Neural cell (in vitro differentiated cells): ENCODE data around the gene TOMM22. TPM values are rescaled to one million over a fixed set of nuclear protein-coding genes. Genes with fewer than 3 reads are reported as not detected.

Source experiments
- H2AFZ ChIP-seq: fragments of 200-600, 300-800 bp; sonication (generic), shearing (Covaris generic); 2 replicates; pipeline ENCODE4 v1.6.0; 2014; ENCODE audit warnings: low read depth, mild to moderate bottlenecking, antibody characterized with exemption, low read length, moderate library complexity
- H3F3A ChIP-seq: fragments of 200-600 bp; shearing (Covaris generic); 2 replicates; pipeline ENCODE4 v1.6.1; 2016; ENCODE audit warnings: mild to moderate bottlenecking, moderate library complexity, mixed read lengths, antibody characterized with exemption, low read length; ENCODE audit not compliant: insufficient read depth, poor library complexity, severe bottlenecking
- H3K27ac ChIP-seq: fragments of 200-600, 300-800 bp; sonication (generic), shearing (Covaris generic); 2 replicates; pipeline ENCODE4 v1.5.1; 2014; ENCODE audit warnings: mild to moderate bottlenecking, low read length, moderate library complexity
- H3K27me3 ChIP-seq: fragments of 300-800, 200-600 bp; sonication (generic), shearing (Covaris generic); 2 replicates; pipeline ENCODE4 v1.6.0; 2014; ENCODE audit warnings: mild to moderate bottlenecking, low read depth, low read length, moderate library complexity; ENCODE audit not compliant: insufficient read depth
- H3K36me3 ChIP-seq: fragments of 300-800, 200-600 bp; sonication (generic), shearing (Covaris generic); 2 replicates; pipeline ENCODE4 v1.5.1; 2014; ENCODE audit warnings: mild to moderate bottlenecking, antibody characterized with exemption, low read length, moderate library complexity; ENCODE audit not compliant: insufficient read depth
- H3K4me2 ChIP-seq: fragments of 300-800, 200-600 bp; sonication (generic), shearing (Covaris generic); 2 replicates; pipeline ENCODE4 v1.6.0; 2014; ENCODE audit warnings: mild to moderate bottlenecking, low read length
- H3K4me3 ChIP-seq: fragments of 300-800, 200-600 bp; sonication (generic), shearing (Covaris generic); 2 replicates; pipeline ENCODE4 v1.5.1; 2014; ENCODE audit warnings: mild to moderate bottlenecking, low read length, moderate library complexity
- H3K79me2 ChIP-seq: fragments of 200-600 bp; shearing (Covaris generic); replicated peaks from 2 replicates; pipeline ENCODE4 v1.6.0; 2014; ENCODE audit warnings: mild to moderate bottlenecking, low read length, moderate library complexity; ENCODE audit not compliant: insufficient read depth
- H3K9ac ChIP-seq: fragments of 300-800, 200-600 bp; sonication (generic), shearing (Covaris generic); 2 replicates; pipeline ENCODE4 v1.6.1; 2016; ENCODE audit warnings: mild to moderate bottlenecking, low read length, mixed read lengths
- H3K9me2 ChIP-seq: fragments of 200-600 bp; shearing (Covaris generic); 2 replicates; pipeline ENCODE4 v1.6.1; 2016; ENCODE audit warnings: mild to moderate bottlenecking, low read length, mixed read lengths; ENCODE audit not compliant: insufficient read depth
- H3K9me3 ChIP-seq: fragments of 200-600, 300-800 bp; sonication (generic), shearing (Covaris generic); 2 replicates; pipeline ENCODE4 v1.6.1; 2016; ENCODE audit warnings: mild to moderate bottlenecking, mixed run types, low read length, moderate library complexity, mixed read lengths
- H4K20me1 ChIP-seq: fragments of 200-600 bp; shearing (Covaris generic); 2 replicates; pipeline ENCODE4 v1.6.1; 2016; ENCODE audit warnings: mild to moderate bottlenecking, mixed run types; ENCODE audit not compliant: insufficient read depth
- CTCF ChIP-seq: fragments of 450-650 bp; IDR thresholded peaks from 2 replicates; pipeline ENCODE4 v1.5.1; 2014; ENCODE audit warnings: antibody characterized with exemption, mild to moderate bottlenecking, moderate library complexity; ENCODE audit not compliant: poor library complexity, severe bottlenecking
- EP300 ChIP-seq: fragments of 450-650 bp; conservative IDR thresholded peaks from 2 replicates; pipeline ENCODE4 v1.6.1; 2014; ENCODE audit warnings: antibody characterized with exemption, mild to moderate bottlenecking, moderate library complexity; ENCODE audit not compliant: poor library complexity, severe bottlenecking
- EZH2 ChIP-seq: fragments of 200-600, 300-800 bp; shearing (Covaris generic), sonication (generic); IDR thresholded peaks from 2 replicates; pipeline ENCODE4 v1.6.1; 2014; ENCODE audit warnings: antibody characterized with exemption, low read length, borderline replicate concordance, mild to moderate bottlenecking; ENCODE audit not compliant: insufficient read depth, poor library complexity, severe bottlenecking
- MXI1 ChIP-seq: fragments of 450-650 bp; conservative IDR thresholded peaks from 2 replicates; pipeline ENCODE4 v1.6.1; 2014; ENCODE audit warnings: antibody characterized with exemption, mild to moderate bottlenecking; ENCODE audit not compliant: poor library complexity, severe bottlenecking
- POLR2AphosphoS5 ChIP-seq: IDR thresholded peaks from 2 replicates; pipeline ENCODE4 v1.6.1; 2012
- RAD21 ChIP-seq: fragments of 450-650 bp; conservative IDR thresholded peaks from 2 replicates; pipeline ENCODE4 v1.6.1; 2014; ENCODE audit warnings: antibody characterized with exemption, mild to moderate bottlenecking, moderate library complexity
- SMC3 ChIP-seq: fragments of 450-650 bp; conservative IDR thresholded peaks from 2 replicates; pipeline ENCODE4 v1.6.1; 2014; ENCODE audit warnings: antibody characterized with exemption, mild to moderate bottlenecking, moderate library complexity; ENCODE audit not compliant: poor library complexity
- TAF1 ChIP-seq: IDR thresholded peaks from 2 replicates; pipeline ENCODE4 v1.6.1; 2012; ENCODE audit warnings: low read depth
- polyA plus RNA-seq: library from polyadenylated mRNA; depleted of rRNA; stranded (reverse); fragments of >200 nt; gene quantifications from 2 replicates; pipeline ENCODE4 v1.2.3, GENCODE V29; 2014
- TF ChIP-seq, protein P1 (sequence below): IDR thresholded peaks from 2 replicates; pipeline ENCODE4 v1.6.1; 2012; ENCODE audit warnings: borderline replicate concordance

TOMM22 gene
- polyA plus RNA-seq, 1 donor from 2014 or later: 112 TPM

- H2AFZ ChIP-seq: no peak overlapping the region
- H3K4me2 ChIP-seq: no peak overlapping the region
- TF ChIP-seq EZH2 (no peak), POLR2AphosphoS5 (no peak), RAD21 (no peak), TAF1 (no peak), EP300 (no peak), CTCF (no peak), MXI1 (no peak)
- H3K27me3 ChIP-seq: no peaks in the 10 kb centered on the region
- H3K4me3 ChIP-seq: no peak overlapping the region
- no peaks in the 10 kb centered on the region for H3K79me2 ChIP-seq
- no peak overlapping the region for H3K9ac ChIP-seq
- no peak overlapping the region for H3K27ac ChIP-seq
- H4K20me1 ChIP-seq: no peaks in the 10 kb centered on the region
- no peaks in the 10 kb centered on the region for H3K9me2 ChIP-seq
- H3K9me3 ChIP-seq: no peaks in the 10 kb centered on the region
- peaks cover 5% of the 10 kb centered on the region for H3K36me3 ChIP-seq
- no peaks in the 10 kb centered on the region for H3F3A ChIP-seq
These were observed 6.9 kb upstream of the TOMM22 start for GRCh38 chr22:38674888-38675287.

- H3K4me3 ChIP-seq: no peak overlapping the region
- no peak overlapping the region for H3K9ac ChIP-seq
- H3K36me3 ChIP-seq: peaks cover 5% of the 10 kb centered on the region
- no peaks in the 10 kb centered on the region for H3K27me3 ChIP-seq
- H3K79me2 ChIP-seq: peaks cover 5% of the 10 kb centered on the region
- no peaks in the 10 kb centered on the region for H3K9me3 ChIP-seq
- H4K20me1 ChIP-seq: no peaks in the 10 kb centered on the region
- H3K27ac ChIP-seq: no peak overlapping the region
- H3F3A ChIP-seq: no peaks in the 10 kb centered on the region
- no peak overlapping the region for H3K4me2 ChIP-seq
- TF ChIP-seq CTCF (no peak), POLR2AphosphoS5 (no peak), EP300 (no peak), MXI1 (no peak), EZH2 (no peak), TAF1 (no peak), SMC3 (no peak), RAD21 (no peak)
- TF ChIP-seq, protein P1, sequence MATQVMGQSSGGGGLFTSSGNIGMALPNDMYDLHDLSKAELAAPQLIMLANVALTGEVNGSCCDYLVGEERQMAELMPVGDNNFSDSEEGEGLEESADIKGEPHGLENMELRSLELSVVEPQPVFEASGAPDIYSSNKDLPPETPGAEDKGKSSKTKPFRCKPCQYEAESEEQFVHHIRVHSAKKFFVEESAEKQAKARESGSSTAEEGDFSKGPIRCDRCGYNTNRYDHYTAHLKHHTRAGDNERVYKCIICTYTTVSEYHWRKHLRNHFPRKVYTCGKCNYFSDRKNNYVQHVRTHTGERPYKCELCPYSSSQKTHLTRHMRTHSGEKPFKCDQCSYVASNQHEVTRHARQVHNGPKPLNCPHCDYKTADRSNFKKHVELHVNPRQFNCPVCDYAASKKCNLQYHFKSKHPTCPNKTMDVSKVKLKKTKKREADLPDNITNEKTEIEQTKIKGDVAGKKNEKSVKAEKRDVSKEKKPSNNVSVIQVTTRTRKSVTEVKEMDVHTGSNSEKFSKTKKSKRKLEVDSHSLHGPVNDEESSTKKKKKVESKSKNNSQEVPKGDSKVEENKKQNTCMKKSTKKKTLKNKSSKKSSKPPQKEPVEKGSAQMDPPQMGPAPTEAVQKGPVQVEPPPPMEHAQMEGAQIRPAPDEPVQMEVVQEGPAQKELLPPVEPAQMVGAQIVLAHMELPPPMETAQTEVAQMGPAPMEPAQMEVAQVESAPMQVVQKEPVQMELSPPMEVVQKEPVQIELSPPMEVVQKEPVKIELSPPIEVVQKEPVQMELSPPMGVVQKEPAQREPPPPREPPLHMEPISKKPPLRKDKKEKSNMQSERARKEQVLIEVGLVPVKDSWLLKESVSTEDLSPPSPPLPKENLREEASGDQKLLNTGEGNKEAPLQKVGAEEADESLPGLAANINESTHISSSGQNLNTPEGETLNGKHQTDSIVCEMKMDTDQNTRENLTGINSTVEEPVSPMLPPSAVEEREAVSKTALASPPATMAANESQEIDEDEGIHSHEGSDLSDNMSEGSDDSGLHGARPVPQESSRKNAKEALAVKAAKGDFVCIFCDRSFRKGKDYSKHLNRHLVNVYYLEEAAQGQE: no peak
- no peak overlapping the region for H2AFZ ChIP-seq
- no peaks in the 10 kb centered on the region for H3K9me2 ChIP-seq
These were observed 5.9 kb upstream of the TOMM22 start for GRCh38 chr22:38675833-38676232.
